ENCODE data around the gene ESRRB. TPM values are rescaled to one million over a fixed set of nuclear protein-coding genes. Genes with fewer than 3 reads are reported as not detected.

Gene ESRRB
- total RNA-seq, 1 donor from 2014 or later, result 0.08 TPM

DNA sequence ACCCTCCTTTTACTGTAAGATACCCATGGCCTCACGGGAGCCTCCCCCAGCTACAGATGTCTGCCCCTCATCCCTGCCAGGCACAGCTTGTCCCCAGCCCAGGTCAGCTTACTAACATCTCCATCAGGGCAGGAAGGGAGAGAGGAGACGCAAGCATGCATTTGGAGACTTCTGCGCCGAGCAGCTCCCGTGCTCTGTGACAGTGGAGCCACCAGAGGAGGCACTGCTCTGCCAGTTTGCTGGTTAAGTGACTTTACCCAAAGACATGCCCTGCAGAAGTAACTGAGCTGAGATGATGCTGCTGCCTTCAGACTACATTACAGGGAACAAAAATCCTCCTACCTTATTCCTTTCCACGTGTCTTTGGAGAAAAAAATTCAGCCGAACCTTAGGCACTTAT lies 133.4 kb downstream of the ESRRB start:
- no peaks in the 10 kb centered on the region for H3K27me3 Mint-ChIP-seq (ENCODE audit: unreplicated experiment)
- H3K36me3 Mint-ChIP-seq (ENCODE audit: low read depth, unreplicated experiment), result no peaks in the 10 kb centered on the region
- H3K4me1 Mint-ChIP-seq (ENCODE audit: unreplicated experiment), result peaks cover 47% of the 10 kb centered on the region
- DNase-seq (ENCODE audit: low spot score), result no peak
- H3K9me3 Mint-ChIP-seq (ENCODE audit: unreplicated experiment), result no peaks in the 10 kb centered on the region
- TF ChIP-seq, protein P1, sequence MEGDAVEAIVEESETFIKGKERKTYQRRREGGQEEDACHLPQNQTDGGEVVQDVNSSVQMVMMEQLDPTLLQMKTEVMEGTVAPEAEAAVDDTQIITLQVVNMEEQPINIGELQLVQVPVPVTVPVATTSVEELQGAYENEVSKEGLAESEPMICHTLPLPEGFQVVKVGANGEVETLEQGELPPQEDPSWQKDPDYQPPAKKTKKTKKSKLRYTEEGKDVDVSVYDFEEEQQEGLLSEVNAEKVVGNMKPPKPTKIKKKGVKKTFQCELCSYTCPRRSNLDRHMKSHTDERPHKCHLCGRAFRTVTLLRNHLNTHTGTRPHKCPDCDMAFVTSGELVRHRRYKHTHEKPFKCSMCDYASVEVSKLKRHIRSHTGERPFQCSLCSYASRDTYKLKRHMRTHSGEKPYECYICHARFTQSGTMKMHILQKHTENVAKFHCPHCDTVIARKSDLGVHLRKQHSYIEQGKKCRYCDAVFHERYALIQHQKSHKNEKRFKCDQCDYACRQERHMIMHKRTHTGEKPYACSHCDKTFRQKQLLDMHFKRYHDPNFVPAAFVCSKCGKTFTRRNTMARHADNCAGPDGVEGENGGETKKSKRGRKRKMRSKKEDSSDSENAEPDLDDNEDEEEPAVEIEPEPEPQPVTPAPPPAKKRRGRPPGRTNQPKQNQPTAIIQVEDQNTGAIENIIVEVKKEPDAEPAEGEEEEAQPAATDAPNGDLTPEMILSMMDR (IDR thresholded peaks at IDR 0.05; ENCODE audit: unreplicated experiment), result no peak
- no peak overlapping the region for H3K4me3 Mint-ChIP-seq (ENCODE audit: unreplicated experiment)
- H3K27ac Mint-ChIP-seq (ENCODE audit: unreplicated experiment), result no peak overlapping the region

DNA sequence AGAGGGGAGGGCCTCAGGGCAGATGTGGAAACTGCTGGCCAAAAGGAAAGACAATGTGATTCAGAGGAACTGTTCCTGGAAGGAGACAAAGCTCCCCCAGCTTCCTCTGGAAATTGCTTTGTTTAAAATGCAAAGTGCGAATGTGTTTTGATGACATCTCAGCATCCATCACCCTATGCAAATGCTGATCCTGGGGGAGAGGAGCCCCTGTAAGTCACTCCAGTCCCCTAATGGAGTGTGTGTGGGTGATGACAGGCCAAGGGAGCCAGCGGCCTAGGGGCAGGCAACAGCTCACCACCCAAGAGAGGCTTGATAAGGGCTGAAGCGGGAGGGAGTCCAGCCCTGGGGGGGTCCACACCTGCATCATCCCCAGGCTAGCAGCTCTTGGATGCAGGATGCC lies 134.2 kb downstream of the ESRRB start:
- no peak overlapping the region for H3K4me3 Mint-ChIP-seq (ENCODE audit: unreplicated experiment)
- TF ChIP-seq, protein P1 (IDR thresholded peaks at IDR 0.05; ENCODE audit: unreplicated experiment), result no peak
- H3K4me1 Mint-ChIP-seq (ENCODE audit: unreplicated experiment), result peaks cover 41% of the 10 kb centered on the region
- no peak overlapping the region for H3K27ac Mint-ChIP-seq (ENCODE audit: unreplicated experiment)
- H3K36me3 Mint-ChIP-seq (ENCODE audit: low read depth, unreplicated experiment), result no peaks in the 10 kb centered on the region
- no peak for DNase-seq (ENCODE audit: low spot score)
- no peaks in the 10 kb centered on the region for H3K27me3 Mint-ChIP-seq (ENCODE audit: unreplicated experiment)
- no peaks in the 10 kb centered on the region for H3K9me3 Mint-ChIP-seq (ENCODE audit: unreplicated experiment)

- Mint-ChIP-seq H3K4me1 (ENCODE audit: unreplicated experiment) (peaks cover 24% of the 10 kb centered on the region), H3K27ac (ENCODE audit: unreplicated experiment) (no peak overlapping the region), H3K36me3 (ENCODE audit: low read depth, unreplicated experiment) (no peaks in the 10 kb centered on the region), H3K4me3 (ENCODE audit: unreplicated experiment) (no peak overlapping the region), H3K27me3 (ENCODE audit: unreplicated experiment) (peaks cover 2% of the 10 kb centered on the region), H3K9me3 (ENCODE audit: unreplicated experiment) (no peaks in the 10 kb centered on the region)
- no peak for DNase-seq (ENCODE audit: low spot score)
- TF ChIP-seq, protein P1 (IDR thresholded peaks at IDR 0.05; ENCODE audit: unreplicated experiment), result no peak
Observed at GRCh38 chr14:76514213-76514998, 138.5 kb downstream of the ESRRB start.

DNA sequence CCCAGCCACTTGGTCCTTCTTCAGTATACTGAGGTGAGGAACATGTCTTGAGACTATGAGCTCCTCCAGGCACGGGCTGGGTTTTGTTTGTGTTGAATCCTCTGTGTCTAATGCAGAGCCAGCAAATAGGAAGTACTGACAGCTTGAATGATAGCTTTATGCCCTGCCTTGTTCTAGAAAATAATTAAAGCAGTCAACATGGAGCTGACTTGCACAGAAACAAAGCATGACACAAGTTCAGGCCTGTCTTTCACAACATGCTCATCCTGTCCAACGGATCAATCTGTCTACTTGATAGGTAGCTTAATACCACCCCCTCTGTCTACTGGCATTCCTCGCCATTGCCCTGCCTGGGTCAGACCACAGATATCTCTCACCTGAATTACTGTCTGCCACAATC lies 140.9 kb downstream of the ESRRB start:
- Mint-ChIP-seq H3K36me3 (ENCODE audit: low read depth, unreplicated experiment) (no peaks in the 10 kb centered on the region), H3K27ac (ENCODE audit: unreplicated experiment) (no peak overlapping the region), H3K9me3 (ENCODE audit: unreplicated experiment) (peaks cover 9% of the 10 kb centered on the region), H3K4me3 (ENCODE audit: unreplicated experiment) (no peak overlapping the region), H3K4me1 (ENCODE audit: unreplicated experiment) (peaks cover 10% of the 10 kb centered on the region), H3K27me3 (ENCODE audit: unreplicated experiment) (peaks cover 2% of the 10 kb centered on the region)
- no peak for DNase-seq (ENCODE audit: low spot score)
- TF ChIP-seq, protein P1 (IDR thresholded peaks at IDR 0.05; ENCODE audit: unreplicated experiment), result no peak

GRCh38 chr14:76518366-76518765 lies 142.4 kb downstream of the ESRRB start:
- H3K27me3 Mint-ChIP-seq (ENCODE audit: unreplicated experiment), result peaks cover 2% of the 10 kb centered on the region
- peaks cover 20% of the 10 kb centered on the region for H3K4me1 Mint-ChIP-seq (ENCODE audit: unreplicated experiment)
- DNase-seq (ENCODE audit: low spot score), result no peak
- H3K9me3 Mint-ChIP-seq (ENCODE audit: unreplicated experiment), result peaks cover 9% of the 10 kb centered on the region
- no peak overlapping the region for H3K27ac Mint-ChIP-seq (ENCODE audit: unreplicated experiment)
- TF ChIP-seq, protein P1 (IDR thresholded peaks at IDR 0.05; ENCODE audit: unreplicated experiment), result no peak
- no peak overlapping the region for H3K4me3 Mint-ChIP-seq (ENCODE audit: unreplicated experiment)
- no peaks in the 10 kb centered on the region for H3K36me3 Mint-ChIP-seq (ENCODE audit: low read depth, unreplicated experiment)
